ENCODE measurements around the gene SHISA9. TPM values are rescaled to one million over a fixed set of nuclear protein-coding genes. Genes with fewer than 3 reads are reported as not detected.

The SHISA9 gene
- total RNA-seq, 2 donors from 2014 or later = 20.5 to 24.0 TPM

- Histone ChIP-seq H3K36me3 (no peaks in the 10 kb centered on the region), H3K4me3 (no peak overlapping the region), H3K27me3 (replicated peaks; ENCODE audit: insufficient read depth) (no peaks in the 10 kb centered on the region), H3K4me1 (replicated peaks) (no peaks in the 10 kb centered on the region), H3K9me3 (no peaks in the 10 kb centered on the region), H3K27ac (no peak overlapping the region)
- intact Hi-C loops (cut with DNase I) = no loop called here
- no peak for DNase-seq (ENCODE audit: low spot score)
- TF ChIP-seq CTCF (IDR thresholded peaks at IDR 0.05) (no peak), POLR2AphosphoS5 (IDR thresholded peaks at IDR 0.05) (no peak)
- WGBS = 37% methylated on average over 4 of the region's 4 CpGs
Observed at GRCh38 chr16:13171313-13171712, 269.9 kb downstream of the SHISA9 start.

- no peaks in the 10 kb centered on the region for H3K36me3 ChIP-seq
- H3K4me1 ChIP-seq (replicated peaks) = no peaks in the 10 kb centered on the region
- no peak for DNase-seq (ENCODE audit: low spot score)
- TF ChIP-seq CTCF (IDR thresholded peaks at IDR 0.05) (no peak), POLR2AphosphoS5 (IDR thresholded peaks at IDR 0.05) (no peak), POLR2A (IDR thresholded peaks at IDR 0.05) (no peak)
- 43% methylated on average over 3 of the region's 3 CpGs for WGBS
- H3K27me3 ChIP-seq (replicated peaks; ENCODE audit: insufficient read depth) = no peaks in the 10 kb centered on the region
- H3K27ac ChIP-seq = no peak overlapping the region
- intact Hi-C loops (cut with DNase I) = no loop called here
- H3K9me3 ChIP-seq = no peaks in the 10 kb centered on the region
- H3K4me3 ChIP-seq = no peak overlapping the region
Observed at GRCh38 chr16:13176711-13177110, 275.3 kb downstream of the SHISA9 start.

- Histone ChIP-seq H3K36me3 (no peaks in the 10 kb centered on the region), H3K27ac (no peak overlapping the region), H3K9me3 (no peaks in the 10 kb centered on the region), H3K4me3 (no peak overlapping the region), H3K4me1 (replicated peaks) (no peaks in the 10 kb centered on the region), H3K27me3 (replicated peaks; ENCODE audit: insufficient read depth) (no peaks in the 10 kb centered on the region)
- no peak for DNase-seq (ENCODE audit: low spot score)
- TF ChIP-seq POLR2AphosphoS5 (IDR thresholded peaks at IDR 0.05) (no peak), CTCF (IDR thresholded peaks at IDR 0.05) (no peak), POLR2A (IDR thresholded peaks at IDR 0.05) (no peak)
- intact Hi-C loops (cut with DNase I) = no loop called here
- 9% methylated on average over 8 of the region's 8 CpGs for whole genome bisulfite sequencing
Observed at GRCh38 chr16:13178318-13178717, 276.9 kb downstream of the SHISA9 start.

- WGBS = 77% methylated on average over 3 of the region's 3 CpGs
- intact Hi-C loops (cut with DNase I) = no loop called here
Observed at GRCh38 chr16:13181432-13181831, 280.0 kb downstream of the SHISA9 start.

More at GRCh38 chr16:13181432-13181831, 280.0 kb downstream of the SHISA9 start:
- H3K4me3 ChIP-seq = no peak overlapping the region
- no peaks in the 10 kb centered on the region for H3K4me1 ChIP-seq (replicated peaks)
- H3K36me3 ChIP-seq = no peaks in the 10 kb centered on the region
- H3K9me3 ChIP-seq = no peaks in the 10 kb centered on the region
- H3K27ac ChIP-seq = no peak overlapping the region
- no peak for DNase-seq (ENCODE audit: low spot score)
- H3K27me3 ChIP-seq (replicated peaks; ENCODE audit: insufficient read depth) = no peaks in the 10 kb centered on the region
- TF ChIP-seq POLR2A (IDR thresholded peaks at IDR 0.05) (no peak), POLR2AphosphoS5 (IDR thresholded peaks at IDR 0.05) (no peak), CTCF (IDR thresholded peaks at IDR 0.05) (no peak)

Data from prostate gland (tissue), 2 donors.